Glutamatergic neuron (in vitro differentiated cells): Measurements from ENCODE around the gene DCUN1D3. TPM values are rescaled to one million over a fixed set of nuclear protein-coding genes. Genes with fewer than 3 reads are reported as not detected.

Experiments
- DNase-seq: peaks from one replicate; pipeline ENCODE4 v3.0.0; 2022
- H3K27ac Mint-ChIP-seq: one replicate; pipeline ENCODE4 v1.8.0; 2020; ENCODE audit warnings: mild to moderate bottlenecking, mixed read lengths, inconsistent platforms; ENCODE audit not compliant: unreplicated experiment
- H3K27me3 Mint-ChIP-seq: one replicate; pipeline ENCODE4 v1.8.0; 2020; ENCODE audit warnings: mild to moderate bottlenecking, moderate library complexity, mixed read lengths, inconsistent platforms; ENCODE audit not compliant: unreplicated experiment
- H3K36me3 Mint-ChIP-seq: one replicate; pipeline ENCODE4 v1.8.0; 2020; ENCODE audit warnings: mild to moderate bottlenecking, mixed read lengths, inconsistent platforms; ENCODE audit not compliant: unreplicated experiment
- H3K4me1 Mint-ChIP-seq: one replicate; pipeline ENCODE4 v1.8.0; 2020; ENCODE audit warnings: mild to moderate bottlenecking, low read depth, mixed read lengths, inconsistent platforms; ENCODE audit not compliant: unreplicated experiment
- H3K4me3 Mint-ChIP-seq: one replicate; pipeline ENCODE4 v1.8.0; 2020; ENCODE audit warnings: mild to moderate bottlenecking, mixed read lengths, inconsistent platforms; ENCODE audit not compliant: unreplicated experiment
- H3K9me3 Mint-ChIP-seq: one replicate; pipeline ENCODE4 v1.8.0; 2020; ENCODE audit warnings: mild to moderate bottlenecking, moderate library complexity, mixed read lengths, inconsistent platforms; ENCODE audit not compliant: unreplicated experiment
- CTCF ChIP-seq: fragments of 200-600 bp; sonication (generic); IDR thresholded peaks from one replicate; pipeline ENCODE4 v1.5.0; 2021; ENCODE audit not compliant: partially characterized antibody, unreplicated experiment
- total RNA-seq: library from RNA; stranded (reverse); fragmentation: NEBNext Ultra II Directional; extraction: Animal tissue kit (Norgen Biotek cat#: 25700); gene quantifications from one replicate; pipeline ENCODE4 v1.2.1, GENCODE V29; 2021; ENCODE audit not compliant: unreplicated experiment

Gene DCUN1D3
- total RNA-seq, 1 donor from 2014 or later, result 15.3 TPM

GRCh38 chr16:20883554-20884239 lies 16.5 kb downstream of the DCUN1D3 start:
- no peaks in the 10 kb centered on the region for H3K36me3 Mint-ChIP-seq
- H3K4me1 Mint-ChIP-seq, result no peaks in the 10 kb centered on the region
- DNase-seq, result no peak
- TF ChIP-seq CTCF, result no peak
- H3K27me3 Mint-ChIP-seq, result no peaks in the 10 kb centered on the region
- H3K9me3 Mint-ChIP-seq, result no peaks in the 10 kb centered on the region
- no peak overlapping the region for H3K4me3 Mint-ChIP-seq
- H3K27ac Mint-ChIP-seq, result no peak overlapping the region

GRCh38 chr16:20881503-20881878 lies 18.7 kb downstream of the DCUN1D3 start:
- Mint-ChIP-seq H3K4me1 (no peaks in the 10 kb centered on the region), H3K4me3 (no peak overlapping the region), H3K27me3 (no peaks in the 10 kb centered on the region), H3K36me3 (no peaks in the 10 kb centered on the region), H3K9me3 (no peaks in the 10 kb centered on the region), H3K27ac (no peak overlapping the region)
- no peak for TF ChIP-seq CTCF
- DNase-seq, result no peak

- Mint-ChIP-seq H3K4me1 (no peaks in the 10 kb centered on the region), H3K27ac (no peak overlapping the region)
These were observed 19.2 kb downstream of the DCUN1D3 start for GRCh38 chr16:20880867-20881502.

GRCh38 chr16:20879175-20880040 lies 20.8 kb downstream of the DCUN1D3 start:
- no peaks in the 10 kb centered on the region for H3K9me3 Mint-ChIP-seq
- no peaks in the 10 kb centered on the region for H3K36me3 Mint-ChIP-seq
- TF ChIP-seq CTCF, result no peak
- no peak overlapping the region for H3K27ac Mint-ChIP-seq
- no peaks in the 10 kb centered on the region for H3K27me3 Mint-ChIP-seq
- no peak for DNase-seq
- H3K4me3 Mint-ChIP-seq, result no peak overlapping the region
- H3K4me1 Mint-ChIP-seq, result no peaks in the 10 kb centered on the region

More at GRCh38 chr16:20880867-20881502, 19.2 kb downstream of the DCUN1D3 start:
- no peak for TF ChIP-seq CTCF
- no peak overlapping the region for H3K4me3 Mint-ChIP-seq
- no peaks in the 10 kb centered on the region for H3K9me3 Mint-ChIP-seq
- H3K36me3 Mint-ChIP-seq, result no peaks in the 10 kb centered on the region
- no peaks in the 10 kb centered on the region for H3K27me3 Mint-ChIP-seq
- no peak for DNase-seq
